K562 (cell line): ENCODE data around the gene TCF25.

Source experiments
- CTCF ChIP-seq, 3 experiments: IDR thresholded peaks in 2 of 3; conservative IDR thresholded peaks in 1 of 3; 2 replicates each; pipeline ENCODE4 v1.5.1; 2011 to 2012; ENCODE audit warnings: low read length in 3 of 3, mild to moderate bottlenecking in 3 of 3, control low read depth in 2 of 3, improper control_type of control experiment in 1 of 3, inconsistent platforms in 1 of 3, low read depth in 1 of 3, mixed read lengths in 1 of 3, moderate library complexity in 1 of 3; ENCODE audit not compliant: insufficient read depth in 2 of 3
- PHF20 ChIP-seq: fragments of 450-650 bp; IDR thresholded peaks from 2 replicates; pipeline ENCODE4 v1.6.1; 2018; ENCODE audit not compliant: partially characterized antibody
- TOE1 ChIP-seq, 2 experiments: fragments of 450-650 bp in 1 of 2; sonication (generic) in 1 of 2; formaldehyde crosslinking in 1 of 2; IDR thresholded peaks; 2 replicates each; pipeline versions ENCODE4 v1.7.1 to v1.8.0; 2016 to 2022; ENCODE audit warnings: borderline replicate concordance in 2 of 2, mild to moderate bottlenecking in 2 of 2, antibody characterized with exemption in 1 of 2, inconsistent platforms in 1 of 2, low read depth in 1 of 2, missing genetic modification reagents in 1 of 2, moderate library complexity in 1 of 2
- ZNF561 ChIP-seq: fragments of 450-650 bp; formaldehyde crosslinking; conservative IDR thresholded peaks from 2 replicates; pipeline ENCODE4 v1.4.0; 2020; ENCODE audit warnings: mild to moderate bottlenecking, moderate library complexity

GRCh38 chr16:89925596-89926079, 52.2 kb downstream of the TCF25 start:
- TF ChIP-seq ZNF561 (no peak), CTCF (IDR thresholded peaks at IDR 0.05 in 2 of 3, conservative IDR thresholded peaks at IDR 0.05 in 1 of 3; ENCODE audit: insufficient read depth in 2 of 3, low read depth in 1 of 3, low read length in 3 of 3) (no peak), TOE1 (IDR thresholded peaks at IDR 0.05; ENCODE audit: borderline replicate concordance) (no peak), TOE1 (CRISPR knock-in tag; IDR thresholded peaks at IDR 0.05; ENCODE audit: borderline replicate concordance, low read depth) (no peak), PHF20 (no peak)
